ENCODE measurements around the gene DYRK1B.
A peak's percentile ranks its signal among the peaks of the same experiment; 100 is the strongest.

DYRK1B gene

DNA sequence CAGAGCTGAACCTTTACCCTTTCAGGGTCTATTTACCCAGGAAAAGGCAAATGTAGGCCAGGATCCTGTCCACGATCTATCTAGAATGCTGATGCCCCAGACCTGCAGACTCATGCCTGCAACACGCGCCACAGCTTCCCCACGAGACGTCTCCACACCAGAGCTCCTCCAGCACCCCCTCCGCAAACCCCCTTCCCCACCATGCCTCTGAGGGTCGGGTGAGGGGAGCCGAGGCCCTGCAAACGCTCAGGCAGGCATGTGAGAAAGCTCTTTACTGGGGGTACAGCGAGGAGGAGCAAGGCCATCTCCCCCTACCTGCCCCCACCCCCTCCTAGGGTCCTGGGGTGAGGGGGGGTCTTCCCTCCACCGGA is 8.9 kb downstream of the DYRK1B start:
- DNase-seq (ENCODE audit: low read depth) = no peak
- TF ChIP-seq, protein P1, sequence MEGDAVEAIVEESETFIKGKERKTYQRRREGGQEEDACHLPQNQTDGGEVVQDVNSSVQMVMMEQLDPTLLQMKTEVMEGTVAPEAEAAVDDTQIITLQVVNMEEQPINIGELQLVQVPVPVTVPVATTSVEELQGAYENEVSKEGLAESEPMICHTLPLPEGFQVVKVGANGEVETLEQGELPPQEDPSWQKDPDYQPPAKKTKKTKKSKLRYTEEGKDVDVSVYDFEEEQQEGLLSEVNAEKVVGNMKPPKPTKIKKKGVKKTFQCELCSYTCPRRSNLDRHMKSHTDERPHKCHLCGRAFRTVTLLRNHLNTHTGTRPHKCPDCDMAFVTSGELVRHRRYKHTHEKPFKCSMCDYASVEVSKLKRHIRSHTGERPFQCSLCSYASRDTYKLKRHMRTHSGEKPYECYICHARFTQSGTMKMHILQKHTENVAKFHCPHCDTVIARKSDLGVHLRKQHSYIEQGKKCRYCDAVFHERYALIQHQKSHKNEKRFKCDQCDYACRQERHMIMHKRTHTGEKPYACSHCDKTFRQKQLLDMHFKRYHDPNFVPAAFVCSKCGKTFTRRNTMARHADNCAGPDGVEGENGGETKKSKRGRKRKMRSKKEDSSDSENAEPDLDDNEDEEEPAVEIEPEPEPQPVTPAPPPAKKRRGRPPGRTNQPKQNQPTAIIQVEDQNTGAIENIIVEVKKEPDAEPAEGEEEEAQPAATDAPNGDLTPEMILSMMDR (IDR thresholded peaks at IDR 0.05; ENCODE audit: low read length, missing control alignments) = no peak
- H3K4me3 ChIP-seq (replicated peaks; ENCODE audit: low read depth, low read length) = no peak overlapping the region

- H3K4me3 ChIP-seq (replicated peaks; ENCODE audit: low read depth, low read length) = peak overlapping the region; percentile 89
- TF ChIP-seq, protein P1 (IDR thresholded peaks at IDR 0.05; ENCODE audit: low read length, missing control alignments) = no peak
- peak; percentile 94 for DNase-seq (ENCODE audit: low read depth)
Observed at GRCh38 chr19:39824143-39825092, 9.5 kb downstream of the DYRK1B start.

DNA sequence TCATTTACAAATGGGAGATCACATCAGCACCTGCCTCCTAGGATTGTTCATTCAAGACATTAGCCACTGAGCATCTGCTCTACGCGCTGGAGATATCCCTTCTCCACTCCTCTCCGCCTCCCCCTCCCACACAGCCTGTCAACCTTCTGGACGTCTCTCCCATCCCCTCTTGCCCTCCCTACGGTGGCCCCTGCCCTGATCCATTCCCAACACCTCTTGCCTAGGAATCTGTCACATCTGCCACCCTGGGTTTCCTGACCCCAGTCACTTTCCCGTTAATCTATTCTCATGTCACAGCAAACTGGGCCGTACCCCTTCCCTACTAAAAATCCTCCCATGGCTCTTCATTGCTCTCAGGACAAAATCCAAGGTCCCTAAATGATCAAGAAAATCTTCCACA is 10.3 kb downstream of the DYRK1B start:
- TF ChIP-seq, protein P1 (IDR thresholded peaks at IDR 0.05; ENCODE audit: low read length, missing control alignments) = no peak
- peak overlapping the region; percentile 89 for H3K4me3 ChIP-seq (replicated peaks; ENCODE audit: low read depth, low read length)
- no peak for DNase-seq (ENCODE audit: low read depth)

DNA sequence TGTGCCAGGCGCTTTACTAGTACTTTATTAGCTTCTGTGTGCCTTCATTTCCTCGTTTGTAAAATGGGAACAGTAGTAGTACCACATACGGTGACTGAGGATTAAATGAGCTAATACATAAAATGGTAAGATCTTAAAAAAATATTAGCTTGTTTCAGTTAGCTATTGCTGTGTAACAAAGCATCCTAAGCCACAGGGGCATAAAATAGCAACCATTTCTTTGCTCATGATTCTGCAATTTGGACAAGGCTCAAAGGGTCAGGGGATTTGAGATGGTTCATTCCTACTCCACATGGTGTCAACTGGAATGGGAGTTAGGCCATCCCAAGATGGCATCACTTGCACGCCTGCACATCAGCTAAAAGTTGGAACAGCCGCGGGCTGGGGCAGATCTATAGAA is 13.3 kb downstream of the DYRK1B start:
- no peak for DNase-seq (ENCODE audit: low read depth)

GRCh38 chr19:39819786-39820185 is 14.2 kb downstream of the DYRK1B start:
- no peak overlapping the region for H3K4me3 ChIP-seq (replicated peaks; ENCODE audit: low read depth, low read length)
- DNase-seq (ENCODE audit: low read depth) = no peak
- TF ChIP-seq, protein P1 (IDR thresholded peaks at IDR 0.05; ENCODE audit: low read length, missing control alignments) = no peak

More for the DNA sequence above, 13.3 kb downstream of the DYRK1B start:
- TF ChIP-seq, protein P1 (IDR thresholded peaks at IDR 0.05; ENCODE audit: low read length, missing control alignments) = no peak
- H3K4me3 ChIP-seq (replicated peaks; ENCODE audit: low read depth, low read length) = no peak overlapping the region

GRCh38 chr19:39818626-39819097 is 15.3 kb downstream of the DYRK1B start:
- TF ChIP-seq, protein P1 (IDR thresholded peaks at IDR 0.05; ENCODE audit: low read length, missing control alignments) = no peak
- no peak for DNase-seq (ENCODE audit: low read depth)
- H3K4me3 ChIP-seq (replicated peaks; ENCODE audit: low read depth, low read length) = no peak overlapping the region

All from fibroblast of pulmonary artery (primary cell).